Measurements from ENCODE around the gene PSMB7. TPM values are rescaled to one million over a fixed set of nuclear protein-coding genes. Genes with fewer than 3 reads are reported as not detected.

PSMB7 gene
- polyA plus RNA-seq, 1 of the 3 experiments (the other 2 are of a cell fraction): 357 TPM

DNA sequence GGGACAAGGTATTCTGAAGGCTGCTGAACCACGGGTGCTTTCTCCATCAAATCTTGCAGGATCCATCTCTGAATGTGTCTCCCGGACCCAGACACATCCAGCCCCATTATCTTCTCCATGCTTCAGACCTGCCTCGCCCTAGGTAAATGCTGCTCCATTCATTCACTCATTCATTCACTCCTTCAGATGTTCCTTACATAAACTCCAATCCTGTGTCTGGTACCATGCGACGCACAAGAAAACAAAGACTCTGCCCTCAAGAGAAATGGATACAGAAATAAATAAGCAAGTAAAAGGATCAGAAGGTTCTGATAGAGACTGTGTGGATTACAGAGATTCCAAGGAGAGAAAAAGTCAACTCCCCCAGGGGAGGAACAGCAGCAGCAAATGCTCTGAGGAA is 7.9 kb upstream of the PSMB7 start (continued):
- TF ChIP-seq, protein P1, sequence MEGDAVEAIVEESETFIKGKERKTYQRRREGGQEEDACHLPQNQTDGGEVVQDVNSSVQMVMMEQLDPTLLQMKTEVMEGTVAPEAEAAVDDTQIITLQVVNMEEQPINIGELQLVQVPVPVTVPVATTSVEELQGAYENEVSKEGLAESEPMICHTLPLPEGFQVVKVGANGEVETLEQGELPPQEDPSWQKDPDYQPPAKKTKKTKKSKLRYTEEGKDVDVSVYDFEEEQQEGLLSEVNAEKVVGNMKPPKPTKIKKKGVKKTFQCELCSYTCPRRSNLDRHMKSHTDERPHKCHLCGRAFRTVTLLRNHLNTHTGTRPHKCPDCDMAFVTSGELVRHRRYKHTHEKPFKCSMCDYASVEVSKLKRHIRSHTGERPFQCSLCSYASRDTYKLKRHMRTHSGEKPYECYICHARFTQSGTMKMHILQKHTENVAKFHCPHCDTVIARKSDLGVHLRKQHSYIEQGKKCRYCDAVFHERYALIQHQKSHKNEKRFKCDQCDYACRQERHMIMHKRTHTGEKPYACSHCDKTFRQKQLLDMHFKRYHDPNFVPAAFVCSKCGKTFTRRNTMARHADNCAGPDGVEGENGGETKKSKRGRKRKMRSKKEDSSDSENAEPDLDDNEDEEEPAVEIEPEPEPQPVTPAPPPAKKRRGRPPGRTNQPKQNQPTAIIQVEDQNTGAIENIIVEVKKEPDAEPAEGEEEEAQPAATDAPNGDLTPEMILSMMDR (IDR thresholded peaks at IDR 0.05): no peak
- TF ChIP-seq, protein P2, sequence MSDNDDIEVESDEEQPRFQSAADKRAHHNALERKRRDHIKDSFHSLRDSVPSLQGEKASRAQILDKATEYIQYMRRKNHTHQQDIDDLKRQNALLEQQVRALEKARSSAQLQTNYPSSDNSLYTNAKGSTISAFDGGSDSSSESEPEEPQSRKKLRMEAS (IDR thresholded peaks at IDR 0.05; ENCODE audit: low read depth): no peak
- no peak for TF ChIP-seq EZH2phosphoT487 (IDR thresholded peaks at IDR 0.05; ENCODE audit: borderline replicate concordance, low read depth)
- TF ChIP-seq GABPA (IDR thresholded peaks at IDR 0.05; ENCODE audit: low read depth): no peak
- no peak for TF ChIP-seq FOSL2 (IDR thresholded peaks at IDR 0.05; ENCODE audit: borderline replicate concordance, low read depth)
- no peak for TF ChIP-seq POLR2AphosphoS5 (IDR thresholded peaks at IDR 0.05; ENCODE audit: low read depth, low read length)
- TF ChIP-seq FOXM1 (IDR thresholded peaks at IDR 0.05; ENCODE audit: low read depth): no peak
- TF ChIP-seq RXRA (IDR thresholded peaks at IDR 0.05; ENCODE audit: borderline replicate concordance, low read depth): no peak
- no peak for TF ChIP-seq CHD2 (IDR thresholded peaks at IDR 0.05; ENCODE audit: low read length, partially characterized antibody)
- TF ChIP-seq, protein P3, sequence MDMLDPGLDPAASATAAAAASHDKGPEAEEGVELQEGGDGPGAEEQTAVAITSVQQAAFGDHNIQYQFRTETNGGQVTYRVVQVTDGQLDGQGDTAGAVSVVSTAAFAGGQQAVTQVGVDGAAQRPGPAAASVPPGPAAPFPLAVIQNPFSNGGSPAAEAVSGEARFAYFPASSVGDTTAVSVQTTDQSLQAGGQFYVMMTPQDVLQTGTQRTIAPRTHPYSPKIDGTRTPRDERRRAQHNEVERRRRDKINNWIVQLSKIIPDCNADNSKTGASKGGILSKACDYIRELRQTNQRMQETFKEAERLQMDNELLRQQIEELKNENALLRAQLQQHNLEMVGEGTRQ (IDR thresholded peaks at IDR 0.05; ENCODE audit: borderline replicate concordance, low read depth, low read length): no peak

DNA sequence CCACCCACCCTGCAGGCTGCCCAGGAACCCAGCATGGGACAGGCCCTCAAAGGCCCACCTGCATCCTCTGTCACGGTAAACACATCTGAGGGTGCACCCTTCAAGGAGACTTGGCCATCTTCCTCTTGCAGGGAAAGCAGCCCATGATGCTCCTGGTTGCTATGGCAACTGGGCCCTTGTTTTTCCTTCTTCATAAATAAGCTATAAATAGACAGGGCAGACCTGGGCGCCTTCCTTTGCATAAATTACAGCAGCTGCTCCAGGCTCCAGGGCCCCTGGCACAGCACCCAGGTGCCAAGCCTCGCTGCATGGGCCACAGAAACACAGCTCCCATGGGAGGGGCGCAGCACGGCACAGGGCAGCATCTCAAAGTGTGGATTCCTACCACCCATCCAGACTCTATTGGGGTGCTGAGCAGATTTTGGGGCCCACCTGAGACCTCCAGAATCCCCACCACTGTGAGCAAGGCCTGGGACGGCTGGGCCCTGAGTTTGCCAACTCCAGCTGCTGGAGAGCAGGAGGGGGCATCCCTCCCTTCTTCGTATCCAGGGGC is 5.8 kb upstream of the PSMB7 start:
- no peak overlapping the region for H3K9ac ChIP-seq
- H4K20me1 ChIP-seq (ENCODE audit: insufficient read depth): no peaks in the 10 kb centered on the region
- H3K79me2 ChIP-seq (ENCODE audit: insufficient read depth): no peaks in the 10 kb centered on the region
- TF ChIP-seq SIN3A (IDR thresholded peaks at IDR 0.05; ENCODE audit: borderline replicate concordance, low read depth, low read length) (no peak), POLR2AphosphoS5 (IDR thresholded peaks at IDR 0.05; ENCODE audit: low read depth, low read length) (no peak), YY1 (IDR thresholded peaks at IDR 0.05; ENCODE audit: low read depth) (no peak), NFIC (IDR thresholded peaks at IDR 0.05; ENCODE audit: borderline replicate concordance) (no peak), TEAD4 (IDR thresholded peaks at IDR 0.05; ENCODE audit: borderline replicate concordance, insufficient read depth) (no peak), GABPA (IDR thresholded peaks at IDR 0.05; ENCODE audit: low read depth) (no peak)
- no peak overlapping the region for H2AFZ ChIP-seq (ENCODE audit: low read depth)
- no peaks in the 10 kb centered on the region for H3K9me3 ChIP-seq
- H3K27me3 ChIP-seq (ENCODE audit: insufficient read depth): no peaks in the 10 kb centered on the region
- WGBS (ENCODE audit: low lambda C conversion rate): 83% methylated on average over 4 of the region's 7 CpGs
- no peak overlapping the region for H3K4me2 ChIP-seq
- peaks cover 0 to 4% of the 10 kb centered on the region in 2 experiments; a peak in 1 of 4 replicates for H3K4me1 ChIP-seq (ENCODE audit: control insufficient read depth in 1 of 2, insufficient read depth in 2 of 2, low read depth in 1 of 2, low read length in 1 of 2)
- no peak overlapping the region for H3K27ac ChIP-seq (ENCODE audit: low read depth in 2 of 2, low read length in 1 of 2)
- H3K4me3 ChIP-seq (ENCODE audit: low read depth in 2 of 2, low read length in 1 of 2): no peak overlapping the region
- no peaks in the 10 kb centered on the region for H3F3A ChIP-seq (replicated peaks; ENCODE audit: insufficient read depth)
- ChIA-PET POLR2A (no interaction called here), CTCF (interaction anchor here (1.0 to 7.4 kb wide), 12 partner anchors 10 to 344 kb away, joined by 3 to 173 read pairs (median 10); no protein-coding TSS in a partner anchor)
- H3K36me3 ChIP-seq (replicated peaks in 1 of 2; ENCODE audit: control insufficient read depth in 1 of 2, insufficient read depth in 2 of 2, low read length in 1 of 2): no peaks in the 10 kb centered on the region
- no peak for DNase-seq
- H3K9me2 ChIP-seq: no peaks in the 10 kb centered on the region
